Stimulated activated CD4-positive, alpha-beta T cell treated with anti-CD3 and anti-CD28 coated beads, Interleukin-15, amount 100 ng/mL, for 1 hour (primary cell): Measurements from ENCODE around the gene TSPEAR.
"Not testable (repeated sequence)": the region's sequence is repeated elsewhere in the genome, so short reads cannot be mapped to it uniquely, and the experiment has no call there.

Source experiments
- DNase-seq, 2 donors: peaks; one replicate each; pipeline ENCODE4 v3.0.0-alpha.2; 2020; ENCODE audit warnings: low read depth in 1 of 2, low spot score in 1 of 2

The TSPEAR gene

DNA sequence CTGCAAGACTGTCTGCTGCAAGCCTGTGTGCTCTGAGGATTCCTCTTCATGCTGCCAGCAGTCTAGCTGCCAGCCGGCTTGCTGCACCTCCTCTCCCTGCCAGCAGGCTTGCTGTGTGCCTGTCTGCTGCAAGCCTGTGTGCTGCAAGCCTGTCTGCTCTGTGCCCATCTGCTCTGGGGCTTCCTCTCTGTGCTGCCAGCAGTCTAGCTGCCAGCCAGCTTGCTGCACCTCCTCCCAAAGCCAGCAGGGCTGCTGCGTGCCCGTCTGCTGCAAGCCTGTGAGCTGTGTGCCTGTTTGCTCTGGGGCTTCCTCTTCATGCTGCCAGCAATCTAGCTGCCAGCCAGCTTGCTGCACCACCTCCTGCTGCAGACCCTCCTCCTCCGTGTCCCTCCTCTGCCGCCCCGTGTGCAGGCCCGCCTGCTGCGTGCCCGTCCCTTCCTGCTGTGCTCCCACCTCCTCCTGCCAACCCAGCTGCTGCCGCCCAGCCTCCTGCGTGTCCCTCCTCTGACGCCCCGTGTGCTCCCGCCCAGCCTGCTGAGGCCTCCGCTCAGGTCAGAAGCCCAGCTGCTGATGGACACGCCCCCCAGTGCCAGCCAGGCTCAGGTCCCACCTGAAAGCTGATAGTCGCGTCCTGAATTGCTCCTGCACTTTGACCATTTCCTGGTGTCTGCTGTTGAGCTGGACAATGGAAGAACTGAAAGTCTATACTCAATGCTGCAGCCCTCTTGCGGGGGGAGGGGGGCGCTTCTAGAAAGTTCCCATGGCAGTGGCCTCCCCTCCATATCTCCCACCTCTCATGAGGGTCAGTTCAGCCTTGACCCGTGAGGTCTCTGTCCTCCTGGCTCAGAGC lies 136.7 kb downstream of the TSPEAR start:
- no peak for DNase-seq

DNA sequence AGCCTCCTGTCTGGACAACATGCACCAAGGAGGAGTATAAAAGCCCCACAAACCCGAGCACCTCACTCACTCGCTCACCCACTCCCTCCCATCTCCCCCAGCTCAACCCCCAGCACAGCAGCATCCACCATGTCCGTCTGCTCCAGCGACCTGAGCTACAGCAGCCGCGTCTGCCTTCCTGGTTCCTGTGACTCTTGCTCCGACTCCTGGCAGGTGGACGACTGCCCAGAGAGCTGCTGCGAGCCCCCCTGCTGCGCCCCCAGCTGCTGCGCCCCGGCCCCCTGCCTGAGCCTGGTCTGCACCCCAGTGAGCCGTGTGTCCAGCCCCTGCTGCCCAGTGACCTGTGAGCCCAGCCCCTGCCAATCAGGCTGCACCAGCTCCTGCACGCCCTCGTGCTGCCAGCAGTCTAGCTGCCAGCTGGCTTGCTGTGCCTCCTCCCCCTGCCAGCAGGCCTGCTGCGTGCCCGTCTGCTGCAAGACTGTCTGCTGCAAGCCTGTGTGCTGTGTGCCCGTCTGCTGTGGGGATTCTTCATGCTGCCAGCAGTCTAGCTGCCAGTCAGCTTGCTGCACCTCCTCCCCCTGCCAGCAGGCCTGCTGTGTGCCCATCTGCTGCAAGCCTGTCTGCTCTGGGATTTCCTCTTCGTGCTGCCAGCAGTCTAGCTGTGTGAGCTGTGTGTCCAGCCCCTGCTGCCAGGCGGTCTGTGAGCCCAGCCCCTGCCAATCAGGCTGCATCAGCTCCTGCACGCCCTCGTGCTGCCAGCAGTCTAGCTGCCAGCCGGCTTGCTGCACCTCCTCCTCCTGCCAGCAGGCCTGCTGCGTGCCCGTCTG lies 137.5 kb downstream of the TSPEAR start, which contains the start of gene KRTAP10-4:
KRTAP10-4 (plus strand) TSS at position 100 of the 827 bp plus-strand sequence; CDS start at position 130, 30 bp downstream.
- not testable (repeated sequence) for DNase-seq

GRCh38 chr21:44572959-44573583 lies 138.3 kb downstream of the TSPEAR start:
- no peak for DNase-seq

- DNase-seq, result no peak
Measured at GRCh38 chr21:44571844-44572782, 139.3 kb downstream of the TSPEAR start.

GRCh38 chr21:44571296-44571695 lies 140.1 kb downstream of the TSPEAR start:
- DNase-seq, result no peak

- no peak for DNase-seq
Measured at GRCh38 chr21:44569861-44570517, 141.4 kb downstream of the TSPEAR start.

DNA sequence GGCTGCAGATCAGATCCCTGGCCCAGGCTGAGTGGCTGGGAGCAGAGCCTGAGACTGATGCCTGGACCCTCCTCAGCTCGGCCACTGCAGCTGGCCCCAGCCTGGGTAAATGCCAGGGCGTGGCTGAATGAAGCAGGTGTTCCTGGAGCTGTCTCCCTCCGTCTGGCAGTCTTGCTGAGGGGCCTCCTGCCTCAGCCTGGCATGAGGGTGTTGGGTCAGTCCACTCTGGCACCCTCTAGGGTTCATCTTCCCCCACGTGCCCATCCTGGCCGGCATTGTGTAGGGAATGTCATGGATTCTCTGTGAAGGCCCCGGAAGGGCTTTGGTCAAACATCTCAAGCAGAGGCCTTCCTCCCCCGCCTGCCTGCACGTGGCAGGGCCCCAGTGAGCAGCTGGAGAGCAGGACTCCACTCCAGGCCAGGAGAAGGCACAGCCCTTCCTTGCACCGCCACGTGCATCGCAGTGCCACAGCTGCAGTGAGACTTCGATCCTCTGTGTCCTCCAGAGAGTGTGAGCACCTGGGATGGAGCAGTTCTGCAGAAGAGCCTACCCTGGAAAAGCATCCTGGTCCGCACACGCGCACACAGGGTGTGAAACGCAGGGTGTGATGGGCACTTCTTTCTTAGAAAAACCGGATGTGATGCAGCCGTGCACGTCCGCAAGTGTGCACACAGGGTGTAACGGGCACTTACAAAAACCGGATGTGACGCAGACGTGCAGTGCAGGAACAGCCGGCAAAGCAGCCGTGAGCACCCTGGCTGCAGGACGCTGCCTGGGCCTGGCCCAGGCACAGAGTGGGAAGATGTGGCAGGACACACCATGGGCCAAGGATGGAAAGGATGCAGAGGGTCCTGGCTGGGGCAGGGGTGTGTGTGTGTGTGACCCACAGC lies 142.5 kb downstream of the TSPEAR start:
- DNase-seq, result no peak

- no peak for DNase-seq
Measured at GRCh38 chr21:44568261-44568660, 143.1 kb downstream of the TSPEAR start.

DNA sequence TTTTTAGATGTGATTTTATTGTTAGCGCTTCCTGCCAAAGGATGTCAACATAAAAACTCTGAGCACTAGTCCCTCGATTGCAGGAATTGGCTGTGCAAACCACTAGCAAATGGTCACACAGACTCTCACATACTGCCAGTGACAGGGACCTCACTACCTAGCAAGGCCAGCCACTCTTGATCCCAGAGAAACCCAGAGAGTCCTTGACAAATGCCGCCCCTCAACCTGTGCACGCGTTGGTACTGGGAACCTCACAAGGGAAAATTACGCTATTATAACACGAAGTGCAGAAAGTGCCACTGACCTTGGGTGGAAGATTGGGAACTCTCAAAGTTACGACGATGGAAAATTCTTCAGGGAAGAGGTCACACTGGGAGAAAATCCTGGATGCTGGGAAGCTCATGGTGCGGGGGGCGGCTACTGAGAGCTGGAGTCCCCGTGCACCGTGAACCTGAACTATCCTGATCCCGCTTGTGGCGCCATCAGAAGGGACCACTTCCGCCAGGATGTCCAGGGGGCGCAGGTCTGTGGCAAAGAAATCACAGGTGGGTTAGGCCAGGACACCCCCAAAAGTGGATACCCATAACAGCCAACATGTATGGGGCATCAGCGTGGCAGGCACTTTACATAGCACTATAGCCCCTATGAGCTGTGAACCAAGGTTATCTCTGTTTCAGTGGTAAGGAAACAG lies 143.7 kb downstream of the TSPEAR start:
- DNase-seq, result no peak

DNA sequence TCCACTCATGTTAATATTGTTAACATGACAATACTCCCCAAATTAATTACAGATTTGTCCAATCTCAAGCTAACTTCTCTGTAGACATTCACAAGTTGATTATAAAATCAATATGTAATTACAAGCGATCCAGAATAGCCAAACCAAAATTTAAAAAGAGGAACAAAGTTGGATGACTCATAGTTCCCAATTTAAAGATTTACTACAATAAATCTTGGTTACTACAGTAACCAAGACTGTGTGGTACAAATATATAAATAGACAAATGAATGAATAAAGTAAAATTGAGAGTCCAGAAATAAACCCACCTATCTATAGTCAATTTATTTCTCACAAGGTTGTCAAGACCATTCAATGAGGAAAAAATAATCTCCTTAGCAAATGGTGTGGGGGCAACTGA lies 145.0 kb downstream of the TSPEAR start:
- DNase-seq, result no peak

GRCh38 chr21:44564886-44565598 lies 146.3 kb downstream of the TSPEAR start:
- no peak for DNase-seq

GRCh38 chr21:44564099-44564498 lies 147.3 kb downstream of the TSPEAR start:
- no peak for DNase-seq

DNA sequence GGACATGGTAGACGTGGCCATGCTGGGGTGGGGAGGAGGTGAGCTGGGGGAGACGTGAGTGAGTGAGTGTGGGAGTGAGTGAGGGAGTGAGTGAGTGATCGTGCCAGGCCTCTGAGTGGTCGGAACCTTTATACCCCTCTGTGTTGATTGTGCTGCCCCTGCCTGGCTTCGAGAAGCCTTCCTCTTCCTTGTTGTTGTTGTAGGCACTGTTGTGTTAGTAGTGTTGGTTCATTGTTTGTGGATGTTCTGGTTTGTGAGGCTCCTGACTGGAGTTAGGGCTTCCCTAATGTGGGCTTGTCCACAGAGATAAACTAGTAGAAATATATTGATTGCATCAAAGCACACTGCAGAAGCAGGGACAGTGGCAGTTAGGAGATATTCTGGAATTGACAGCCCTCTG lies 152.7 kb downstream of the TSPEAR start, which contains the start of gene KRTAP10-3:
KRTAP10-3 (minus strand) TSS at position 101 of the 400 bp plus-strand sequence; CDS start at position 21, 80 bp downstream.
- no peak for DNase-seq

DNA sequence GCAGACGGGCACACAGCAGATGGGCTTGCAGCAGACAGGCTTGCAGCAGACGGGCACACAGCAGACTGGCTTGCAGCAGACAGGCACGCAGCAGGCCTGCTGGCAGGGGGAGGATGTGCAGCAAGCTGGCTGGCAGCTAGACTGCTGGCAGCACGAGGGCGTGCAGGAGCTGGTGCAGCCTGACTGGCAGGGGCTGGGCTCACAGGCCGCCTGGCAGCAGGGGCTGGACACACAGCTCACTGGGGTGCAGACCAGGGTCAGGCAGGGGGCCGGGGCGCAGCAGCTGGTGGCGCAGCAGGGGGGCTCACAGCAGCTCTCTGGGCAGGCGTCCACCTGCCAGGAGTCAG lies 153.1 kb downstream of the TSPEAR start:
- DNase-seq, result not testable (repeated sequence)

- DNase-seq, result no peak
Measured at GRCh38 chr21:44557491-44558328, 153.7 kb downstream of the TSPEAR start.

GRCh38 chr21:44556879-44557278 lies 154.5 kb downstream of the TSPEAR start:
- DNase-seq, result no peak
